ENCODE measurements around the gene GRM3. TPM values are rescaled to one million over a fixed set of nuclear protein-coding genes. Genes with fewer than 3 reads are reported as not detected.

Gene GRM3
- polyA plus RNA-seq, 1 experiment: not detected

DNA sequence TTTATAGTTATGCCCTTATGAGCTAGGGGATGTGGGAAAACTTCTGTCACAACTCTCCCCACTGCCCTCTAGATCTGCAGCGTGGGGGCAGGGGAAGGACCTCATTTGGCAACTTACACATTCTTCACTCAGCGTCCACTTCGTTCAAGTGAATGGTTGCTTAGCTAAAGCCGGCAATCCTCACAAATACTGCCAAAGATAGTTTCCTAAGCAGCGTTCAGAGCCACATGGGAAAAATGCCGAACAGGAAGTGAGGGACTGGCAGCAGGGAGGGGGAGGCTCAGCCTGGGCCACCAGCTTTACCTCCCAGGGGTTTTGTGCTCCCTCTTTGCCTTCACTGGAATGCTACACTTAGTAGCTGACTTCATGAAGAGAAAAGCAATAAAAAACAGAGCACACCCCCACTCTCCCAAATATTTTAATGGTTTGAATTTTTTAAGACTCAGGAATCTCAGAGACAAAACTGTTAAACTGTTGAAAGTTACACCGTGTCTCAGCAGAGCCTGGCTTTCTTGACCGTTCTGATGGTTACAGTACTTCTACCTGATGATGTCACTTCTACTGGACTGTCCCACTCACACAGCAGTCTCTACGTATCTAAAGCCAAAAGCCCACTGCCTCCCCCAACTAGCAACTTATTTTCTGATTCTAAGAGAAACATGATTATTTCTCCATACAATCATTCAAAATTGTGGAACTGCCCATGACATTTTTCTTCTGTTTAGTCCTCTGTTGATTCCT, 10.4 kb downstream of the GRM3 start:
- ChIA-PET CTCF (no interaction called here), POLR2A (no interaction called here)
- TF ChIP-seq, protein P1, sequence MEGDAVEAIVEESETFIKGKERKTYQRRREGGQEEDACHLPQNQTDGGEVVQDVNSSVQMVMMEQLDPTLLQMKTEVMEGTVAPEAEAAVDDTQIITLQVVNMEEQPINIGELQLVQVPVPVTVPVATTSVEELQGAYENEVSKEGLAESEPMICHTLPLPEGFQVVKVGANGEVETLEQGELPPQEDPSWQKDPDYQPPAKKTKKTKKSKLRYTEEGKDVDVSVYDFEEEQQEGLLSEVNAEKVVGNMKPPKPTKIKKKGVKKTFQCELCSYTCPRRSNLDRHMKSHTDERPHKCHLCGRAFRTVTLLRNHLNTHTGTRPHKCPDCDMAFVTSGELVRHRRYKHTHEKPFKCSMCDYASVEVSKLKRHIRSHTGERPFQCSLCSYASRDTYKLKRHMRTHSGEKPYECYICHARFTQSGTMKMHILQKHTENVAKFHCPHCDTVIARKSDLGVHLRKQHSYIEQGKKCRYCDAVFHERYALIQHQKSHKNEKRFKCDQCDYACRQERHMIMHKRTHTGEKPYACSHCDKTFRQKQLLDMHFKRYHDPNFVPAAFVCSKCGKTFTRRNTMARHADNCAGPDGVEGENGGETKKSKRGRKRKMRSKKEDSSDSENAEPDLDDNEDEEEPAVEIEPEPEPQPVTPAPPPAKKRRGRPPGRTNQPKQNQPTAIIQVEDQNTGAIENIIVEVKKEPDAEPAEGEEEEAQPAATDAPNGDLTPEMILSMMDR (IDR thresholded peaks at IDR 0.05; ENCODE audit: insufficient read depth, low read depth, low read length): no peak
- no peaks in the 10 kb centered on the region for H3K36me3 ChIP-seq (ENCODE audit: control insufficient read depth, insufficient read depth, low read length)
- no peak overlapping the region for H3K4me3 ChIP-seq (ENCODE audit: low read depth, low read length)
- no peaks in the 10 kb centered on the region for H3K27me3 ChIP-seq (ENCODE audit: control insufficient read depth, insufficient read depth, low read length)
- DNase-seq (ENCODE audit: low read depth): no peak

GRCh38 chr7:86657948-86658347, 14.2 kb downstream of the GRM3 start:
- TF ChIP-seq, protein P1 (IDR thresholded peaks at IDR 0.05; ENCODE audit: insufficient read depth, low read depth, low read length): no peak
- no peaks in the 10 kb centered on the region for H3K36me3 ChIP-seq (ENCODE audit: control insufficient read depth, insufficient read depth, low read length)
- H3K4me3 ChIP-seq (ENCODE audit: low read depth, low read length): no peak overlapping the region
- DNase-seq (ENCODE audit: low read depth): no peak
- ChIA-PET CTCF (no interaction called here), POLR2A (no interaction called here)
- H3K27me3 ChIP-seq (ENCODE audit: control insufficient read depth, insufficient read depth, low read length): no peaks in the 10 kb centered on the region

DNA sequence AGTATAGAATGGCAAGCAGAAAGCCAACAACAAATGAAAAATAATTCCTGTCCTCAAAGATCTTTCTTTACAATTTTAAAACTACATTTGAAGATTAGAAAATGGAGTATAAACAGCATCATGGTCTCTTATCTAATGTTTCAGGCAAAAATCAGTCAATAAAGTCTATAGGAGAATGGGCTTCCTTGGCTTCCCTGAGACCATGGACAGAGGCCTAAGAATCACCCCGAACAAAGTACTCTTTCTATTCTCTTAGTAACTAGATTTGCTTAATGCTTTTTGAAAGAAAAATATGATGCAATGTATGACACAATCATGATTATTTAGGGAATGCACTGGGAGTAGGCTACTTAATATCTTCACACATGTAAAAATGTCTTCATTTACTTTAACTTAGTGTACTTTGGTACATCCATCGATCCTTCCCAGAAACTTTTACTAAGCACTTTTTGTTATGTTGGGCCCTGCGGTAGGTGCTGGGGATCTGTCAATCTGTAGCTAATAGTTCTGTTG, 17.3 kb downstream of the GRM3 start:
- Histone ChIP-seq H3K36me3 (ENCODE audit: control insufficient read depth, insufficient read depth, low read length) (no peaks in the 10 kb centered on the region), H3K4me3 (ENCODE audit: low read depth, low read length) (no peak overlapping the region), H3K27me3 (ENCODE audit: control insufficient read depth, insufficient read depth, low read length) (no peaks in the 10 kb centered on the region)
- no peak for DNase-seq (ENCODE audit: low read depth)
- CTCF ChIA-PET: interaction anchor here (1.4 kb wide), 1 partner anchor 7 kb away, joined by 3 read pairs; no protein-coding TSS in a partner anchor
- POLR2A ChIA-PET: no interaction called here
- TF ChIP-seq, protein P1 (IDR thresholded peaks at IDR 0.05; ENCODE audit: insufficient read depth, low read depth, low read length): no peak

DNA sequence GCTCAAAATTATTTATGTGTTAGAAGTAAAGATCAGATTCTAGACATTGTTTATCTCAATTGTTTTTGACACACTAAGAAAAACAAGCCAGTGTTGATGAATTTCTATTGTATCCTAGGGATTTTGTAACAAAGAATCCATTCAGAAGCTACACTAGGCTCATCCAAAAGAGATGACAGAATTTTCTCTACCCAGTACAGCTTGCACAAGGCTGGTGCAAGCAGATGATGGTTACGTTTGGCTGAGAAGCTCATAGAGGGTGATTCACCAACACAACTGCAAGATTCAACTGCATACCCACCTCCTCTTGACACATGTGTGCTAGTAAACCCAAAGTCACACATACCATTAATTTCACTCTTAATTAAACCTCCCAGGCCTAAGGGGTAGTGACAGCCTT, 20.8 kb downstream of the GRM3 start:
- POLR2A ChIA-PET: no interaction called here

GRCh38 chr7:86664991-86665390, 21.3 kb downstream of the GRM3 start:
- Histone ChIP-seq H3K27me3 (ENCODE audit: control insufficient read depth, insufficient read depth, low read length) (no peaks in the 10 kb centered on the region), H3K36me3 (ENCODE audit: control insufficient read depth, insufficient read depth, low read length) (no peaks in the 10 kb centered on the region), H3K4me3 (ENCODE audit: low read depth, low read length) (no peak overlapping the region)
- no peak for DNase-seq (ENCODE audit: low read depth)
- ChIA-PET CTCF (no interaction called here), POLR2A (no interaction called here)
- TF ChIP-seq, protein P1 (IDR thresholded peaks at IDR 0.05; ENCODE audit: insufficient read depth, low read depth, low read length): no peak

More for the DNA sequence above, 20.8 kb downstream of the GRM3 start:
- H3K27me3 ChIP-seq (ENCODE audit: control insufficient read depth, insufficient read depth, low read length): no peaks in the 10 kb centered on the region
- H3K36me3 ChIP-seq (ENCODE audit: control insufficient read depth, insufficient read depth, low read length): no peaks in the 10 kb centered on the region
- no peak overlapping the region for H3K4me3 ChIP-seq (ENCODE audit: low read depth, low read length)
- no peak for DNase-seq (ENCODE audit: low read depth)
- TF ChIP-seq, protein P1 (IDR thresholded peaks at IDR 0.05; ENCODE audit: insufficient read depth, low read depth, low read length): no peak
- CTCF ChIA-PET: no interaction called here
